Measurements from ENCODE around the gene WWOX.
"Not testable (repeated sequence)": the region's sequence is repeated elsewhere in the genome, so short reads cannot be mapped to it uniquely, and the experiment has no call there.

WWOX gene

GRCh38 chr16:78099271-78100111 lies at the start of gene WWOX:
TSS of gene WWOX (plus strand) at chr16:78099654.
- DNase-seq (ENCODE audit: low read depth) = peak; percentile 95

DNA sequence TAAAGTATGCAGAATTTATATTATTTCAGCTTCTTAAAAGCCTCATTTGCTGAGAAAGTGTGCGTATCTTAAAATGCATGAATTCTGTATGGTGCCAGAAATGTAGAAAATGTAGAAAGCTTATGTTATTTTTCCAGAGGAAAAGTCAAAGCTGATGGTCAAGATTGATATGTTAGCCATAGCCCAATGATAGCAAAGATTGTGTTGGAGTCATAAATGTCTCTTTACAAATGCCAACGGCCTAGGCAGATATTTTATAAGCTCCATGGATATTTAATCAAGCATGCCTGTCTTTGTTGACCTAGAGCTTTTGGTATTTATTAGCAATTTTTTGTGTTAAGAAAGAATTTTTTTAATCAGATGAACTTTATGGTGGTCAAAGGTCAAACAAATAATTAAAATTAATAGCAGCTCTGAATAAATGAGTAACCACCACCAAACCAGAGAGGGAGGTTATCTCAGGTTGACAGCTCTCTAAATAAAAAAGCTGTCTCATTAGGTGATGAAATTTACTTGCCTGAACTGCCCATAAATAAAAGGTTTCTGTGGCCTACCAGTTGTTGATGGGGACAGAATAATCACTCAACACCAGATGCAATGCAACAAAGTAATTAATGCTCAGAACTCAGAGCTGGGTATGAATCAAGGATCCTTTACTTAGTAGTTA lies 48.6 kb upstream of the WWOX start:
- no peak for DNase-seq (ENCODE audit: low read depth)

GRCh38 chr16:78057803-78058564 lies 41.5 kb upstream of the WWOX start:
- DNase-seq (ENCODE audit: low read depth) = no peak

DNA sequence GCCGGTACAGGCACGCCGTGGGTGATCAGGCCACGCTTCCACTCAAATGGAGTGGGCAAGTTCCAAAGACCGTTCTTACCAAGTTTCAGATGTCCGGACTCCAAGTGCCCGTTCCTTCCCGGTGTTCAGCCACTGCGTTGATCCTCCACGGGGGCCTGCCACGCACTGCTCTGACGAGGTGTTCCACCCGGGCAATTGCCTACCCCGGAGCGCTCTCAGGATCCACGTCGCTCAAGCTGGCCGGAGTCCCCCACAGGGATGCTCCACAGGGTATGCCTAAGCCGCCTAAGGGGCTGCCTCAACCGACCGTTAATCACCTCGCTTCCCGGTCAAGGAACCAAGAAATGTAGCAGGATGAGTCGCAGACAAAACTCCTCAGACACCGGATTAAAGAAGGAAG lies 39.6 kb upstream of the WWOX start:
- DNase-seq (ENCODE audit: low read depth) = not testable (repeated sequence)

DNA sequence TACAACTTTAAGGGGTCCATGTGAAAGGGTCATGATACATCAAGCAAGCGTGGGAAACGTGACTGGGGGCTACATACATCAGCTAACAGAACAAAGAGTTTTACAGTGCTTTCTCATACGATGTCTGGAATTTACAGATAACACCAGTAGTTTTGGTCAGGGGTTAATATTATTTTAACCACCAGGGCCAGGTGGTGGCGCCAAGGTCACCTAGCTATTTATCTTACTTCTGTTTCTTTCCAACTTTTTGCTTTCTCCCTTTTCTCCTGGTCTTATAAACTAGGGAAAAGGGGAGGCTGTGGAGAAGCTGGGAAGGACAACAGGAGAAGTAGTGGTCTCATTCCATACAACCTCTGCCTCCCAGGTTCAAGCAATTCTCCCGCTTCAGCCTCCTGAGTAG lies 39.2 kb upstream of the WWOX start:
- no peak for DNase-seq (ENCODE audit: low read depth)

GRCh38 chr16:78060809-78061208 lies 38.6 kb upstream of the WWOX start:
- DNase-seq (ENCODE audit: low read depth) = no peak

GRCh38 chr16:78065319-78065718 lies 34.1 kb upstream of the WWOX start:
- no peak for DNase-seq (ENCODE audit: low read depth)

GRCh38 chr16:78069913-78070312 lies 29.5 kb upstream of the WWOX start:
- DNase-seq (ENCODE audit: low read depth) = no peak

DNA sequence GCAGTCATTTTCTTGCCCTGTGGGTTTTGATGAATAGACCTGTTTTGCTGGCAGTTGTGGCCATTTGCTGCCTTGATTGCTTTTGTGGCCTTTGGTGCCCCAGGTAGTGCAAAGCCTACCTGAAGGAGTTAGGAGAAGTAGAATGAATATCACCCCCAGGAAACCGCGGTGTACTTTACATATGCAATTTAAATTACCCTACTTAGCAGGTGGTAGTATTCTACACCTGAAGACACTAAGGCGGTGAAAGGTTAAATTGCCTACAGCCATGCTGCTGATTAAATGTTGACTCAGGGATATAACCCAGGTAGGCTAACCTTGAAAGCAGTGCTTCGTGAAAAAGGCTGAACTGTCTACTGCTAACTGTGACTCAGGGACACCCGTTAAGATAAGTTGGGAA lies 27.2 kb upstream of the WWOX start:
- DNase-seq (ENCODE audit: low read depth) = no peak

GRCh38 chr16:78075800-78076199 lies 23.7 kb upstream of the WWOX start:
- DNase-seq (ENCODE audit: low read depth) = no peak

DNA sequence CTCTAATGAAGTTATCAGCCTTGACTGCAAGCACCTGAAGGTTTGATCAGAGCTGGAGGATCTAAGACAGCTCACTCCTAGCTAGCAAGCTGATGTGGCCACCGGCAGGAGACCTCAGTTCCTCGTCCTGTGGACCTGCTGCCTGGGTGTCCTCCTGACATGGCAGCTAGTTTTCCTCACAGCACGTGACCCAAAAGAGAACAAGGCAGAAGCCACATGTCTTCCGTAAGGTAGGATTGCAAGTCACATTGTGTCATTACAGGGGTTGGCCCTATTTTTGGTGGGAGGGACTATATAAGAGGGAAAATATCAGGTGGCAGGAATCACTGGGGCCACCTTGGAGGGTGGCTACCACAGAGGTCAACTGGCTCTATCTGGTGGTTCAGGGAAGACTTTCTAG lies 18.1 kb upstream of the WWOX start:
- DNase-seq (ENCODE audit: low read depth) = no peak

DNA sequence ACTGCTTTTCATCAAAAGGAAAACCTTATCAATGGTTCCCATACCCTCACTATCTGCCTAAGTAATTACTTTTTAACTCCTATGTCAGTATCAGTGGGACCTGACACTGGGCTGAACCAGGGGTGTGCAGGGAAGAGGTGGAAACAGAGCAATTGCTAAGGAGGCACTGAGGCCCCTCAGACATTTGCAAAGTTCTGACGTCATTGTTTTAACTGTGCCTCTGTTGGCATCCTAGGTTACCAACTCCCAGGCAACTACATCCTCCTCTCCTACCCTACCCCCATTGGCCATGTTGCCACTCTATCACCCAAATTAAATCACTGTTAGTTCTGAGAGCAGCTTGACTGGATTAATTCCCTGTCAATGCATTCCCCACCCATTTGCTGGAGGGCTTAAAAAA lies 8.0 kb upstream of the WWOX start:
- no peak for DNase-seq (ENCODE audit: low read depth)

DNA sequence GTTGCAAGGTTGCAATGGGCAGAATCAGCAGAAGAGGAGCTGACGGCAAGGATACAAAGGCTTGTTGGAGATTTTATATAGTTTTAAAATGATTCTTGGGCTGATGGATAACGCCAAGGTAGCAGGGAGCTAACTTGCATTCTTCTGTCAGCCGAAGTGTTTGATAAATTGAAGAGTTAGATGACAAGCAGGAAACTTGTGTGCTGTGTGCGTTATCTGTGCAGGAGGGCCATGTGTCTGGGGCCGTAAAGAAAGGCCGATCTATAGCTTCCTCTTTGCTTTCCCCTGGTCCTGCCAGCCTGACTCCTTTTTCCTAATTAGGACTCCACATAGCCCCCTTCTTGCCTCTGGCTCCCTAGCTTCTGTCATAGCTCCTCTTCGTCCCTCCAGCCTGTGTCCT lies 6.7 kb upstream of the WWOX start:
- no peak for DNase-seq (ENCODE audit: low read depth)

- no peak for DNase-seq (ENCODE audit: low read depth)
These were observed 5.3 kb upstream of the WWOX start for GRCh38 chr16:78094166-78094565.

- no peak for DNase-seq (ENCODE audit: low read depth)
These were observed 4.5 kb upstream of the WWOX start for GRCh38 chr16:78094998-78095397.

DNA sequence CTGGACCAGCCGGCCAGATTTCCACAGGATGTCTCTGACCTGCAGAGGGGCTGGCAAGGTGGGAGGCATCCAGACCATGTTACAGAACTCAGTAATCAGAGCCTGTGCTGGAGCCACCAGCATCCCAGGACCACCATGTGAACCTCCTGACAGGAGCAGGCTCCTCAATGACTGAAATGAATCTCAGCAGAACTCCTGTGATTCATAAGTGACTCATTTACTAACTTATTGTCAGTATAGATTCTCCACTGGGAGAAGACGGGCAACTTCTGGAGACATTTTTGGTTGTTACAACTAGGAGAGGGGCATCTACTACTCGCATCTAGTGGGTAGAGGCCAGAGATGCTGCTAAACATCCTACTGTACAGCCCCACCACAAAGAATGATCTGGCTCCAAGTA lies 3.1 kb upstream of the WWOX start:
- DNase-seq (ENCODE audit: low read depth) = no peak

DNA sequence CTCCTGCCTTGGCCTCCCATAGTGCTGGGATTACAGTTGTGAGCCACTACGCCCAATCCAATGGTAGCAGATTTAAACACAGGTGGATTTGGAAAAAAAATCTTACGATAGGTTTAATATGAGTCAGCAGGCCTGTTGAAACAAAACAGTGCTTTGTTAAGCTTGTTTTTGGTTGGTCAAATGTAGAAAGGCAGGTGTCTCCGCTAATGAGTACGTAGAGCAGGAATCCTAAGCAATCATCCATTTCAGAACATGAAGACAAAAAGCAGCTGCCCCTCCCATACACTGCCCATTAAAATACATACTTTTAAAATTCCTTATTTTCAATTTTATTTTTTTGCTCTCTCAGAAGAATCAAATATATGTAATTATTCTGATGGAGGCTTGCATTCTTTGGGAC lies 1.9 kb upstream of the WWOX start:
- DNase-seq (ENCODE audit: low read depth) = no peak

DNA sequence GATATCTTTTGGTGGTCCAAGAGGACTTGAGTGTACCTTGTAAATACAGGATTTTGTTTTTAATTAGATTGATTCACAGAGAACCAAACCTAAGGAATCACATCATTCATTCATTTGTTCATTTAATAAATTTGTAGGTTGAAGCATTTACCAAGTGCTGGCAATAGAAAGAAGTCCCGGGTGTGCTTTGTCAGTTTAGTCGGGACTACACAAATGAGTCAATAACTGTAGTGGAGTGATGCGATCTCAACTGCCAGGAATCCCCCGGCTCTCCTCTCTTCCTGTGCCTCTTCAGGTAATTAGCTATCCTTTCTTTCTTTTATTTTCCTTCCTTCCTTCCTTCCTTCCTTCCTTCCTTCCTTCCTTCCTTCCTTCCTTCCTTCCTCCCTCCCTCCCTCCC lies 1.4 kb upstream of the WWOX start:
- DNase-seq (ENCODE audit: low read depth) = no peak

DNA sequence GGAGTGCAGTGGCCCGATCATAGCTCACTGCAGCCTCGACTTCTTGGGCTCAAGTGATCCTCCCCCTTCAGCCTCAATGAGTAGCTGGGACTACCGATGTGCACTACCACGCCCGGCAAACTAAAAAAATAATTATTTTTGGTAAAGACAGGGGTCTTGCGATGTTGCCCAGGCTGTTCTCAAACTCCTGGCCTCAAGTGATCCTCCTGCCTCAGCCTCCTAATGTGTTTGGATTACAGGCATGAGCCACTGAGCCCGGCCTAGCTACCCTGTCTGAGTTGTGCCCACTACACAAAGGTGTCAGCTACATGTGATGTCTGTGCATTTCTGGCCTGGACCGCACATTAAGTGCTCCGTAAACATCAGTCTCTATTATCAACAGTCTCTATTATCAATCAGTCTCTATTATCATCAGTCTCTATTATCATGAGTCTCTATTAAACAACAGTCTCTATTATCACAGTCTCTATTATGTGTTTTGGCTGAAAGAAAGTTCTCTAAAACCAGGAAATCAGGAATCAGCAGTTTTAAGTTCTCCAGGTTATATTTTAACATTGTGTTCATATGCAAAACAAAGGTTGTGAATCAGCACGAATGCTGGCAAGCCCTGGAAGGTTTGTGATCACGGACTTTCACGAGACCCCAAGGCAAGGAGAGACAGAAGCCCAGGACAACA lies 721 bp upstream of the WWOX start:
- DNase-seq (ENCODE audit: low read depth) = no peak

- no peak for DNase-seq (ENCODE audit: low read depth)
These were observed 636 bp downstream of the WWOX start for GRCh38 chr16:78100112-78100467.

DNA sequence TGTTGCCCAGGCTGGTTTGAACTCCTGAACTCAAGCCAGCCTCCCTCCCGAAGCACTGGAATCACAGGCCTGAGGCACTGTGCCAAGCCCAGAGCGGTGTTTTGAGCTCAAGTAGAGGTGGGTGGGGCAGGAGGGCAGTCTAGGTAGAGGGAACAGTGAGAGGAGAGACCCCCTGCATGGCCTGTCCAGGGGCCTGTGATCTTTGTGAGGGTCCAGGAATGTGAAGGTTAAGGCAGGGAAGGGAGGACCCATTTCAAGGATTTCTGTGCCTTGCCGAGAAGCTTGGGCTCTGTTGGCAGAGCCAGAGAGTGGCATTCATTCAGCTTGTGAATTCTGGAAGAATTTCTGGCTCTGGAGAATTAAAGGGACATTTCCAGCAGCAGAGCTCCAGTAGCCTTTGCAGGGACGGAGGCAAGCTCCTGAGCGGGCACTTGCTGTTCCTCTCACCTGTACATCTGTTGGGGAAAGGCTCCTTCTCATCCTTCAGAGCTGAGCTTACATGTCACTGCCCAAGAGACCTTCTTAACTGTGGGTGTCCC lies 2.7 kb downstream of the WWOX start:
- DNase-seq (ENCODE audit: low read depth) = no peak

- DNase-seq (ENCODE audit: low read depth) = no peak
These were observed 3.4 kb downstream of the WWOX start for GRCh38 chr16:78102865-78103264.

Data from CMK (cell line).